Measurements from ENCODE around the gene P2RX7.

The P2RX7 gene

DNA sequence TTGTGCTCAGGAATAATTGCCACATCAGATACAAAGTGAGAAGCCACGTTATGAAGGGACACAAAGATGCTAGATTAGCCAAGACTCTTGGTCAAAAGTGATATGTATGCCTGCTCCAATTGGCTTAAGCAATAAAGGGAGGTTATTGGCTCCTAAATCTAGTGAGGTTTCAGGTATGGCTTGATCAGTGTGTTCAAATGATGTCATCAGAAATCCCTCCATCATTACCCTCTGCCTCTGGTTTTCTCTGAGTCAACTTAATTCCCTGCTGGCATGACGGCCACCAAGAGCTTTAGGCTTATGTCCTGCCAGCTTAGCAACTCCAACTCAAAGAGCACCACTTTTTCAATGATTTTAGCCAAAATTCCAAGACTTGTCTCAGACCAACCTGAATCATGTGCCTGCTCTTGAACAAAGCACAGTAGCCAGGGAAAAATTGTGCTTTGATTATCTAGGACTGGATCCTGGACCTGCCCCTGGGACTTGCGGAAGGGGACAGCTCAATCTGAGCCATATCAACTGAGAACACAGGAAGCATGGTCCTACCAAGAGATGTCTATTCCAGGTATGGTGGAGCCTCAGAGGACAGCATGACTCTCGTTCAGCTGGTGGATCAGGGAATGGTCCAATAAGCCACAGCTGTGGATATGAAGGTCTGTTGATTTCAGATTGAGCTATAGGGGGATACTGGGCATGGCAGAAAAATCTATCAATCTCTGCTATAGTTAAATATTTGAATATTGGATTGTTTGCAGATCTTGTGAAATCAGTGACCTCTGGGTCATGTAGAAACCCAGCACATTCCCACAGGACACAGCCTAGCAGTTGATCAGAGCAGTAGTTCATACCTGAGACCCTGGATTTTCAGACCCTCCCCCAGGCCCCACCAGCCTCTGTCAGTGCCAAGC is 16.1 kb upstream of the P2RX7 start:
- H3K36me3 ChIP-seq (replicated peaks; ENCODE audit: insufficient read depth, low read length) = no peaks in the 10 kb centered on the region
- no peak overlapping the region for H3K27ac ChIP-seq (ENCODE audit: low read length)
- H3K79me2 ChIP-seq (ENCODE audit: low read length) = no peaks in the 10 kb centered on the region
- no peak overlapping the region for H2AFZ ChIP-seq (ENCODE audit: low read length)
- H3K4me1 ChIP-seq (ENCODE audit: low read length) = no peaks in the 10 kb centered on the region
- H3K4me2 ChIP-seq (ENCODE audit: low read depth, low read length) = no peak overlapping the region
- TF ChIP-seq EZH2 (optimal IDR thresholded peaks at IDR 0.05; ENCODE audit: low read depth, low read length) = no peak
- no peak for TF ChIP-seq EZH2phosphoT487 (IDR thresholded peaks at IDR 0.05; ENCODE audit: low read length)
- no peak for TF ChIP-seq CTCF (IDR thresholded peaks at IDR 0.05; ENCODE audit: low read length)
- no peaks in the 10 kb centered on the region for H4K20me1 ChIP-seq (ENCODE audit: insufficient read depth, low read length)
- H3K27me3 ChIP-seq (replicated peaks; ENCODE audit: insufficient read depth, low read length) = no peaks in the 10 kb centered on the region
- no peaks in the 10 kb centered on the region for H3K9me3 ChIP-seq (replicated peaks; ENCODE audit: insufficient read depth, low read length)
- no peaks in the 10 kb centered on the region for H3K9me2 ChIP-seq (replicated peaks; ENCODE audit: insufficient read depth, low read length)
- H3F3A ChIP-seq (ENCODE audit: insufficient read depth, low read length) = no peaks in the 10 kb centered on the region
- no peak for DNase-seq
- no peak overlapping the region for H3K4me3 ChIP-seq (ENCODE audit: low read length)
- no peak overlapping the region for H3K9ac ChIP-seq (ENCODE audit: low read length)

DNA sequence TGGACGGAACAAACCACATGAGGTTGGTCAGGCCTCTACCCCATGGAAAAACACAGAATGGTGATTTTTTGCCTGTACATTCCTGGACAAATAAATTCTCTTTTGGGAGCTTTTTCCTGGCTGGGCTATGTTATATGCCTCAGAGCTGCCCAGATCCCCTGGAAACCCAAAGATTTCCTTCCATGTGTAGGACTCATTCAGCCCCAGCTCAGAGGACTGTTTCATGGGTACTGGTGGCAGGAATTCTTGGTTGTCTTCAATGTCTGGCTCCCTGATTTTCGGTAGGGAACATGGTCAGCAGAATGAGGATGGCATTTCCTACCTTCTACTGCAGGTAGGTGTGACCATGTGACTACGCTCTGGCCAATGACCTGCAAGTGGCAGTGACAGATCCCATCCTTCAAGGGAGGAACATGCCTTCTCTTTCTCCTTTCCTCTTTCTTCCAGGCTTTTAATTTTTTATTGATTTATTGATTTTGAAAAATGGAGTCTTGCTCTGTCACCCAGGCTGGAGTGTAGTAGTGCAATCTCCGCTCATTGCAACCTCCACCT is 15.4 kb upstream of the P2RX7 start:
- Histone ChIP-seq H3K79me2 (ENCODE audit: low read length) (no peaks in the 10 kb centered on the region), H3K27ac (ENCODE audit: low read length) (no peak overlapping the region), H3F3A (ENCODE audit: insufficient read depth, low read length) (no peaks in the 10 kb centered on the region), H3K27me3 (replicated peaks; ENCODE audit: insufficient read depth, low read length) (no peaks in the 10 kb centered on the region), H4K20me1 (ENCODE audit: insufficient read depth, low read length) (no peaks in the 10 kb centered on the region), H3K9me3 (replicated peaks; ENCODE audit: insufficient read depth, low read length) (no peaks in the 10 kb centered on the region), H3K9ac (ENCODE audit: low read length) (no peak overlapping the region), H3K4me1 (ENCODE audit: low read length) (no peaks in the 10 kb centered on the region), H3K36me3 (replicated peaks; ENCODE audit: insufficient read depth, low read length) (no peaks in the 10 kb centered on the region), H3K9me2 (replicated peaks; ENCODE audit: insufficient read depth, low read length) (no peaks in the 10 kb centered on the region), H3K4me2 (ENCODE audit: low read depth, low read length) (no peak overlapping the region), H2AFZ (ENCODE audit: low read length) (no peak overlapping the region), H3K4me3 (ENCODE audit: low read length) (no peak overlapping the region)
- no peak for DNase-seq
- TF ChIP-seq EZH2phosphoT487 (IDR thresholded peaks at IDR 0.05; ENCODE audit: low read length) = no peak
- TF ChIP-seq EZH2 (optimal IDR thresholded peaks at IDR 0.05; ENCODE audit: low read depth, low read length) = no peak

GRCh38 chr12:121120323-121120722 is 12.4 kb upstream of the P2RX7 start:
- no peaks in the 10 kb centered on the region for H3K9me3 ChIP-seq (replicated peaks; ENCODE audit: insufficient read depth, low read length)
- no peak overlapping the region for H3K9ac ChIP-seq (ENCODE audit: low read length)
- no peak overlapping the region for H3K4me2 ChIP-seq (ENCODE audit: low read depth, low read length)
- H3K27me3 ChIP-seq (replicated peaks; ENCODE audit: insufficient read depth, low read length) = no peaks in the 10 kb centered on the region
- no peaks in the 10 kb centered on the region for H3K9me2 ChIP-seq (replicated peaks; ENCODE audit: insufficient read depth, low read length)
- no peaks in the 10 kb centered on the region for H3K79me2 ChIP-seq (ENCODE audit: low read length)
- H4K20me1 ChIP-seq (ENCODE audit: insufficient read depth, low read length) = no peaks in the 10 kb centered on the region
- H3F3A ChIP-seq (ENCODE audit: insufficient read depth, low read length) = no peaks in the 10 kb centered on the region
- no peaks in the 10 kb centered on the region for H3K36me3 ChIP-seq (replicated peaks; ENCODE audit: insufficient read depth, low read length)
- H3K27ac ChIP-seq (ENCODE audit: low read length) = no peak overlapping the region
- H3K4me1 ChIP-seq (ENCODE audit: low read length) = peaks cover 6% of the 10 kb centered on the region; the same call in 1 of the 2 replicates
- H3K4me3 ChIP-seq (ENCODE audit: low read length) = no peak overlapping the region
- H2AFZ ChIP-seq (ENCODE audit: low read length) = no peak overlapping the region
- TF ChIP-seq EZH2 (optimal IDR thresholded peaks at IDR 0.05; ENCODE audit: low read depth, low read length) = no peak
- TF ChIP-seq CTCF (IDR thresholded peaks at IDR 0.05; ENCODE audit: low read length) = no peak
- TF ChIP-seq EZH2phosphoT487 (IDR thresholded peaks at IDR 0.05; ENCODE audit: low read length) = no peak
- no peak for DNase-seq
